Measurements from ENCODE around the gene AHDC1.

DNA sequence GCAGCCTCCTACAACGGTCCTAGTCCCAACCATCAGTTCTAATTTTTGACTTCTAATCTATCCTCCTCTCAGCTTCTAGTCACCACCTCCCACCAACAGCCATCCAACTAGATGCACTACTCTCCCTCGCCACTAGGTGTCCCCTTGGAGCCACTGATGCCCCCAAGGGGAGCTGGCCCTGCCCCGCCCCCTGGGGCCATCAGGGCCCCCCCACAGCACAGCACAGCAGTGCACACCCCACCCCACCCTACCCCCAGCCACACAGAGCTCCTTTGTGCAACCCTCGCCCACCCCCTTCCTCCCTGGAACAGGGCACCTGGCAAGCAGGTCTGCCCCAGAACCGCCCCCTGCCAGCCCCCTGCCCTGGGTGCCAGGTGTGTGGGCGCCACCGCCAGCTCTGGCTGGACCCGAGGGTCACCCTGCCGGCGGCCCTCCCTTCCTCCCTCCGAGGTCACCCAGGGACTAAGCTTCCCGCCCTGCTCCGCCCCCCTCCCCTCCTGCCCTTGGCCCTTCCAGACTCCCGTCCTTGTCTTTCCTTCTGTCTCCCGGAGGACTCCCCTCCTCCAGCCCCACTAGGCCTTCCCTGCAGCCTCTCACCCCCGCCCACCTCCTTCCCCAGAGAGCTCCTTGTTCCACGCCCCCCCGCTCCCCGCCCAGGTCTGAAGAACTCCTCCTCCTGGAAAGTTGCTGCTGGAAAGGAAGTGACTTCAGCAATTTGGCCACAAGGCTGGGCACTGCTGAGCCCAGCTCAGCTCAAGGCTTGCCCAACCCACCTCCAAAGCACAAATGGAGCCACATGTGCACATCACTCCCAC, 47.0 kb downstream of the AHDC1 start:
- TF ChIP-seq, protein P1, sequence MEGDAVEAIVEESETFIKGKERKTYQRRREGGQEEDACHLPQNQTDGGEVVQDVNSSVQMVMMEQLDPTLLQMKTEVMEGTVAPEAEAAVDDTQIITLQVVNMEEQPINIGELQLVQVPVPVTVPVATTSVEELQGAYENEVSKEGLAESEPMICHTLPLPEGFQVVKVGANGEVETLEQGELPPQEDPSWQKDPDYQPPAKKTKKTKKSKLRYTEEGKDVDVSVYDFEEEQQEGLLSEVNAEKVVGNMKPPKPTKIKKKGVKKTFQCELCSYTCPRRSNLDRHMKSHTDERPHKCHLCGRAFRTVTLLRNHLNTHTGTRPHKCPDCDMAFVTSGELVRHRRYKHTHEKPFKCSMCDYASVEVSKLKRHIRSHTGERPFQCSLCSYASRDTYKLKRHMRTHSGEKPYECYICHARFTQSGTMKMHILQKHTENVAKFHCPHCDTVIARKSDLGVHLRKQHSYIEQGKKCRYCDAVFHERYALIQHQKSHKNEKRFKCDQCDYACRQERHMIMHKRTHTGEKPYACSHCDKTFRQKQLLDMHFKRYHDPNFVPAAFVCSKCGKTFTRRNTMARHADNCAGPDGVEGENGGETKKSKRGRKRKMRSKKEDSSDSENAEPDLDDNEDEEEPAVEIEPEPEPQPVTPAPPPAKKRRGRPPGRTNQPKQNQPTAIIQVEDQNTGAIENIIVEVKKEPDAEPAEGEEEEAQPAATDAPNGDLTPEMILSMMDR (IDR thresholded peaks at IDR 0.05): peak; percentile 91 to 98 (median 93)
- peak in 1 of 2 donors; percentile 36 for TF ChIP-seq POLR2A (IDR thresholded peaks at IDR 0.05)
